Spleen (tissue), 11 donors: ENCODE results near the gene LHB. TPM values are rescaled to one million over a fixed set of nuclear protein-coding genes. Genes with fewer than 3 reads are reported as not detected.
A peak's percentile ranks its signal among the peaks of the same experiment; 100 is the strongest.

Source experiments
- DNase-seq: peaks from one replicate; pipeline ENCODE4 v3.0.0-alpha.2; 2020
- H3K27ac ChIP-seq, 8 donors: fragments of 200-600 bp; sonication (generic) in 7 of 8; 1 replicate in 4 of 8; 2 replicates in 4 of 8; pipeline versions ENCODE4 v1.5.0 to v1.8.0; 2016 to 2021; ENCODE audit warnings: inconsistent platforms in 4 of 8, mild to moderate bottlenecking in 4 of 8, moderate library complexity in 1 of 8
- H3K27me3 ChIP-seq, 7 donors: fragments of 200-600 bp; sonication (generic) in 6 of 7; replicated peaks in 1 of 7; 1 replicate in 4 of 7; 2 replicates in 3 of 7; pipeline versions ENCODE4 v1.5.0 to v1.8.0; 2016 to 2021; ENCODE audit warnings: inconsistent platforms in 3 of 7, mild to moderate bottlenecking in 1 of 7
- H3K36me3 ChIP-seq, 6 donors: fragments of 200-600 bp; sonication (generic) in 5 of 6; 1 replicate in 4 of 6; 2 replicates in 2 of 6; pipeline versions ENCODE4 v1.5.0 to v1.8.0; 2016 to 2021; ENCODE audit warnings: inconsistent platforms in 2 of 6
- H3K4me1 ChIP-seq, 6 donors: fragments of 200-600 bp; sonication (generic) in 5 of 6; 1 replicate in 3 of 6; 2 replicates in 3 of 6; pipeline versions ENCODE4 v1.5.0 to v1.8.0; 2016 to 2021; ENCODE audit warnings: inconsistent platforms in 3 of 6
- H3K4me3 ChIP-seq, 8 donors: fragments of 200-600 bp; sonication (generic) in 7 of 8; 1 replicate in 4 of 8; 2 replicates in 4 of 8; pipeline versions ENCODE4 v1.5.0 to v1.8.0; 2016 to 2021; ENCODE audit warnings: inconsistent platforms in 4 of 8, mild to moderate bottlenecking in 4 of 8, moderate library complexity in 2 of 8
- H3K9me3 ChIP-seq, 8 donors: fragments of 200-600 bp; sonication (generic) in 7 of 8; 1 replicate in 4 of 8; 2 replicates in 4 of 8; pipeline versions ENCODE4 v1.5.0 to v1.8.0; 2016 to 2021; ENCODE audit warnings: inconsistent platforms in 4 of 8
- CTCF ChIP-seq, 11 experiments: fragments of 200-600 bp in 7 of 11; fragments of 450-650 bp in 4 of 11; sonication (generic) in 4 of 11; IDR thresholded peaks in 8 of 11; conservative IDR thresholded peaks in 3 of 11; 1 replicate in 7 of 11; 2 replicates in 4 of 11; pipeline versions ENCODE4 v1.4.0 to v1.8.0; 2016 to 2021; ENCODE audit warnings: antibody characterized with exemption in 11 of 11, inconsistent platforms in 4 of 11, mild to moderate bottlenecking in 1 of 11
- POLR2A ChIP-seq, 3 donors: fragments of 450-650 bp; IDR thresholded peaks; one replicate each; pipeline ENCODE4 v1.5.1; 2017; ENCODE audit warnings: antibody characterized with exemption in 3 of 3, mild to moderate bottlenecking in 1 of 3
- POLR2AphosphoS5 ChIP-seq, 3 donors: sonication (generic); formaldehyde crosslinking; IDR thresholded peaks; one replicate each; pipeline ENCODE4 v1.5.1; 2017; ENCODE audit warnings: antibody characterized with exemption in 3 of 3
- WGBS, 5 donors: extraction: QIAGEN DNeasy Blood & Tissue Kit in 3 of 5; methylation state at CpG; one replicate each; pipeline versions ENCODE4 v1.1.5 to v1.1.7; 2013 to 2018; 5-methylcytosine and 5-hydroxymethylcytosine counted together
- intact Hi-C: fragments of 100-400 bp; cut with DNase I; formaldehyde crosslinking; loops from one replicate; pipeline ENCODE4 v1.15.0; 2023; ENCODE audit warnings: low total_unique reads
- polyA plus RNA-seq, 3 donors: library from polyadenylated mRNA; stranded (reverse); fragments of 200-250 nt; gene quantifications; one replicate each; pipeline ENCODE4 v1.2.1, GENCODE V29; 2013
- total RNA-seq, 7 donors: library from RNA; depleted of rRNA in 3 of 7; stranded (reverse); fragments of >200 nt in 3 of 7; fragmentation: NEBNext Ultra II Directional in 4 of 7; extraction: Animal tissue kit (Norgen Biotek cat#: 25700) in 4 of 7; gene quantifications; one replicate each; pipeline versions ENCODE4 v1.1.0 to v1.2.1, GENCODE V29; 2016 to 2021
- donor health status: healthy with polysubstance abuse.
- donor health status: DM: no; HTN: no; CAD: no; lungs with moderate emphysema.
- donor health status: DM: no; HTN: no; CAD: no.
- donor health status: Bipolar disorder and iron deficiency.
- donor health status: healthy.
- donor health status: DM: no; HTN: no; CAD: no.
- donor health status: DM: yes; HTN: yes; CAD: no.

LHB gene
- total and polyA plus RNA-seq, 10 donors, result 0.50 to 1.5 (median 1.1) TPM; not detected in 6

- Histone ChIP-seq H3K9me3 (no peaks in the 10 kb centered on the region), H3K36me3 (peaks cover 0 to 100% (median 70%) of the 10 kb centered on the region in 6 donors), H3K4me3 (no peak overlapping the region), H3K27me3 (no peaks in the 10 kb centered on the region), H3K4me1 (no peaks in the 10 kb centered on the region), H3K27ac (no peak overlapping the region)
- TF ChIP-seq POLR2AphosphoS5 (IDR thresholded peaks at IDR 0.05), result peak in 1 of 3 donors; percentile 27
- no peak for TF ChIP-seq CTCF (IDR thresholded peaks at IDR 0.05 in 8 of 11, conservative IDR thresholded peaks at IDR 0.05 in 3 of 11)
- no peak for TF ChIP-seq POLR2A (IDR thresholded peaks at IDR 0.05)
- WGBS, 5 donors, result 96 to 99% (median 97%) methylated on average over 17 to 18 of the region's 18 CpGs
- DNase-seq, result no peak
- intact Hi-C loops, result no loop called here
Observed at GRCh38 chr19:49009828-49010227, 7.1 kb downstream of the LHB start.

GRCh38 chr19:49006905-49007304, 10.0 kb downstream of the LHB start:
- no peaks in the 10 kb centered on the region for H3K27me3 ChIP-seq
- TF ChIP-seq POLR2A (IDR thresholded peaks at IDR 0.05) (no peak), CTCF (IDR thresholded peaks at IDR 0.05 in 8 of 11, conservative IDR thresholded peaks at IDR 0.05 in 3 of 11) (no peak), POLR2AphosphoS5 (IDR thresholded peaks at IDR 0.05) (peak in 1 of 3 donors; percentile 6)
- H3K27ac ChIP-seq, result no peak overlapping the region
- H3K4me1 ChIP-seq, result no peaks in the 10 kb centered on the region
- WGBS, 5 donors, result 91 to 98% (median 97%) methylated on average over 7 to 22 of the region's 22 CpGs
- H3K36me3 ChIP-seq, result peaks cover 4 to 100% (median 77%) of the 10 kb centered on the region in 6 donors
- intact Hi-C loops, result no loop called here
- no peak for DNase-seq
- no peak overlapping the region for H3K4me3 ChIP-seq
- H3K9me3 ChIP-seq, result no peaks in the 10 kb centered on the region

GRCh38 chr19:49004964-49005614, 11.8 kb downstream of the LHB start:
- Histone ChIP-seq H3K36me3 (peaks cover 4 to 100% (median 59%) of the 10 kb centered on the region in 6 donors), H3K27me3 (no peaks in the 10 kb centered on the region), H3K4me3 (no peak overlapping the region), H3K27ac (no peak overlapping the region), H3K9me3 (no peaks in the 10 kb centered on the region), H3K4me1 (peaks cover 0 to under 1% (median 0%) of the 10 kb centered on the region in 6 donors)
- intact Hi-C loops, result no loop called here
- DNase-seq, result no peak
- TF ChIP-seq POLR2AphosphoS5 (IDR thresholded peaks at IDR 0.05) (no peak), POLR2A (IDR thresholded peaks at IDR 0.05) (no peak), CTCF (IDR thresholded peaks at IDR 0.05 in 8 of 11, conservative IDR thresholded peaks at IDR 0.05 in 3 of 11) (no peak)
- WGBS, 5 donors, result 88 to 98% (median 96%) methylated on average over 7 of the region's 7 CpGs

GRCh38 chr19:49004133-49004532, 12.8 kb downstream of the LHB start:
- TF ChIP-seq CTCF (IDR thresholded peaks at IDR 0.05 in 8 of 11, conservative IDR thresholded peaks at IDR 0.05 in 3 of 11), result no peak
- H3K4me3 ChIP-seq, result no peak overlapping the region
- WGBS, 5 donors, result 94 to 99% (median 98%) methylated on average over 15 of the region's 15 CpGs
- peaks cover 4 to 100% (median 50%) of the 10 kb centered on the region in 6 donors for H3K36me3 ChIP-seq
- H3K9me3 ChIP-seq, result no peaks in the 10 kb centered on the region
- no peak overlapping the region for H3K27ac ChIP-seq
- H3K4me1 ChIP-seq, result peaks cover 0 to 6% (median 0%) of the 10 kb centered on the region in 6 donors
- intact Hi-C loops, result no loop called here
- no peak for DNase-seq
- no peaks in the 10 kb centered on the region for H3K27me3 ChIP-seq
